ENCODE results near the gene FAM168A.

The FAM168A gene

GRCh38 chr11:73633999-73634398 lies 36.1 kb upstream of the FAM168A start:
- H3K4me1 ChIP-seq, result peaks cover 6% of the 10 kb centered on the region; the same call in 1 of the 2 replicates
- H3K9ac ChIP-seq, result no peak overlapping the region
- H3K27ac ChIP-seq, result no peak overlapping the region
- peaks cover 9% of the 10 kb centered on the region for H3K9me3 ChIP-seq
- no peak overlapping the region for H3K4me3 ChIP-seq
- H4K20me1 ChIP-seq, result no peaks in the 10 kb centered on the region
- no peak overlapping the region for H3K4me2 ChIP-seq
- no peaks in the 10 kb centered on the region for H3K27me3 ChIP-seq
- H3K36me3 ChIP-seq, result no peaks in the 10 kb centered on the region
- no peak for TF ChIP-seq Cebpa-rat (IDR thresholded peaks at IDR 0.05)

- Histone ChIP-seq H3K9ac (no peak overlapping the region), H4K20me1 (no peaks in the 10 kb centered on the region), H3K4me1 (peaks cover 6% of the 10 kb centered on the region; the same call in 1 of the 2 replicates), H3K4me2 (no peak overlapping the region), H3K36me3 (no peaks in the 10 kb centered on the region), H3K4me3 (no peak overlapping the region), H3K27me3 (no peaks in the 10 kb centered on the region), H3K9me3 (peaks cover 9% of the 10 kb centered on the region), H3K27ac (no peak overlapping the region)
- TF ChIP-seq Cebpa-rat (IDR thresholded peaks at IDR 0.05), result no peak
Observed at GRCh38 chr11:73632996-73633395, 35.1 kb upstream of the FAM168A start.

GRCh38 chr11:73629907-73630306 lies 32.0 kb upstream of the FAM168A start:
- Histone ChIP-seq H3K4me2 (peak overlapping the region; percentile 22; the same call in 1 of the 2 replicates), H3K9me3 (peaks cover 9% of the 10 kb centered on the region), H3K27ac (no peak overlapping the region), H3K9ac (no peak overlapping the region), H3K36me3 (no peaks in the 10 kb centered on the region), H3K4me3 (no peak overlapping the region), H4K20me1 (no peaks in the 10 kb centered on the region), H3K4me1 (peaks cover 9% of the 10 kb centered on the region; the same call in 1 of the 2 replicates), H3K27me3 (no peaks in the 10 kb centered on the region)
- TF ChIP-seq Cebpa-rat (IDR thresholded peaks at IDR 0.05), result peak; percentile 34; the same call in 1 of the 2 replicates

GRCh38 chr11:73625696-73626318 lies 27.9 kb upstream of the FAM168A start:
- Histone ChIP-seq H3K4me1 (peaks cover 20% of the 10 kb centered on the region), H4K20me1 (no peaks in the 10 kb centered on the region), H3K36me3 (no peaks in the 10 kb centered on the region), H3K9ac (no peak overlapping the region), H3K27ac (no peak overlapping the region), H3K4me3 (no peak overlapping the region), H3K9me3 (no peaks in the 10 kb centered on the region), H3K4me2 (peak overlapping the region; percentile 16), H3K27me3 (no peaks in the 10 kb centered on the region)
- TF ChIP-seq Cebpa-rat (IDR thresholded peaks at IDR 0.05), result no peak

- H3K9ac ChIP-seq, result no peak overlapping the region
- H3K27me3 ChIP-seq, result no peaks in the 10 kb centered on the region
- no peak overlapping the region for H3K4me3 ChIP-seq
Observed at GRCh38 chr11:73623686-73624085, 25.8 kb upstream of the FAM168A start.

GRCh38 chr11:73622926-73623593 lies 25.1 kb upstream of the FAM168A start:
- no peaks in the 10 kb centered on the region for H4K20me1 ChIP-seq
- no peaks in the 10 kb centered on the region for H3K27me3 ChIP-seq
- H3K4me3 ChIP-seq, result no peak overlapping the region
- H3K4me2 ChIP-seq, result peak overlapping the region; percentile 13; the same call in 1 of the 2 replicates
- H3K36me3 ChIP-seq, result no peaks in the 10 kb centered on the region
- H3K27ac ChIP-seq, result no peak overlapping the region
- peaks cover 14% of the 10 kb centered on the region for H3K4me1 ChIP-seq
- no peak overlapping the region for H3K9ac ChIP-seq
- no peaks in the 10 kb centered on the region for H3K9me3 ChIP-seq
- no peak for TF ChIP-seq Cebpa-rat (IDR thresholded peaks at IDR 0.05)

More at GRCh38 chr11:73623686-73624085, 25.8 kb upstream of the FAM168A start:
- H3K27ac ChIP-seq, result no peak overlapping the region
- peaks cover 14% of the 10 kb centered on the region for H3K4me1 ChIP-seq
- no peaks in the 10 kb centered on the region for H4K20me1 ChIP-seq
- H3K4me2 ChIP-seq, result peak overlapping the region; percentile 13; the same call in 1 of the 2 replicates
- H3K36me3 ChIP-seq, result no peaks in the 10 kb centered on the region
- no peaks in the 10 kb centered on the region for H3K9me3 ChIP-seq
- TF ChIP-seq Cebpa-rat (IDR thresholded peaks at IDR 0.05), result no peak

GRCh38 chr11:73614591-73614990 lies 16.7 kb upstream of the FAM168A start:
- H4K20me1 ChIP-seq, result no peaks in the 10 kb centered on the region
- no peak overlapping the region for H3K4me2 ChIP-seq
- no peak for TF ChIP-seq Cebpa-rat (IDR thresholded peaks at IDR 0.05)
- no peaks in the 10 kb centered on the region for H3K27me3 ChIP-seq
- H3K36me3 ChIP-seq, result no peaks in the 10 kb centered on the region
- no peak overlapping the region for H3K9ac ChIP-seq
- H3K27ac ChIP-seq, result no peak overlapping the region
- H3K4me1 ChIP-seq, result no peaks in the 10 kb centered on the region
- H3K9me3 ChIP-seq, result no peaks in the 10 kb centered on the region
- no peak overlapping the region for H3K4me3 ChIP-seq

- Histone ChIP-seq H3K4me1 (no peaks in the 10 kb centered on the region), H4K20me1 (no peaks in the 10 kb centered on the region), H3K9ac (no peak overlapping the region), H3K27me3 (no peaks in the 10 kb centered on the region), H3K9me3 (no peaks in the 10 kb centered on the region), H3K36me3 (no peaks in the 10 kb centered on the region), H3K27ac (no peak overlapping the region), H3K4me2 (no peak overlapping the region), H3K4me3 (no peak overlapping the region)
- no peak for TF ChIP-seq Cebpa-rat (IDR thresholded peaks at IDR 0.05)
Observed at GRCh38 chr11:73612601-73613140, 14.8 kb upstream of the FAM168A start.

GRCh38 chr11:73598719-73599379 lies 937 bp upstream of the FAM168A start:
- Histone ChIP-seq H4K20me1 (no peaks in the 10 kb centered on the region; the same call in 1 of the 2 replicates), H3K9me3 (no peaks in the 10 kb centered on the region), H3K36me3 (no peaks in the 10 kb centered on the region), H3K4me1 (peaks cover 42% of the 10 kb centered on the region), H3K27ac (peak overlapping the region; percentile 84), H3K27me3 (no peaks in the 10 kb centered on the region), H3K4me3 (peak overlapping the region; percentile 86), H3K9ac (peak overlapping the region; percentile 85), H3K4me2 (peak overlapping the region; percentile 76)
- no peak for TF ChIP-seq Cebpa-rat (IDR thresholded peaks at IDR 0.05)

All from BLaER1 (cell line).